Type B pancreatic cell (in vitro differentiated cells): Measurements from ENCODE around the gene PDCL3. TPM values are rescaled to one million over a fixed set of nuclear protein-coding genes. Genes with fewer than 3 reads are reported as not detected.
A peak's percentile ranks its signal among the peaks of the same experiment; 100 is the strongest.

Source experiments
- DNase-seq: peaks from one replicate; pipeline ENCODE4 v3.0.0; 2021; ENCODE audit warnings: mixed read lengths; ENCODE audit not compliant: unreplicated experiment; ENCODE audit errors: extremely low spot score
- H3K27ac Mint-ChIP-seq: 2 replicates; pipeline ENCODE4 v1.8.0; 2021; ENCODE audit warnings: mild to moderate bottlenecking, mixed read lengths
- H3K27me3 Mint-ChIP-seq: 2 replicates; pipeline ENCODE4 v1.8.0; 2021; ENCODE audit warnings: mixed read lengths
- H3K36me3 Mint-ChIP-seq: 2 replicates; pipeline ENCODE4 v1.8.0; 2021; ENCODE audit warnings: mixed read lengths
- H3K4me1 Mint-ChIP-seq: one replicate; pipeline ENCODE4 v1.8.0; 2021; ENCODE audit warnings: mixed read lengths; ENCODE audit not compliant: unreplicated experiment
- H3K4me3 Mint-ChIP-seq: 2 replicates; pipeline ENCODE4 v1.8.0; 2021; ENCODE audit warnings: mild to moderate bottlenecking, mixed read lengths
- H3K9me3 Mint-ChIP-seq: 2 replicates; pipeline ENCODE4 v1.8.0; 2021; ENCODE audit warnings: mixed read lengths
- CTCF ChIP-seq: fragments of 200-600 bp; sonication (generic); conservative IDR thresholded peaks from 2 replicates; pipeline ENCODE4 v1.5.0; 2021; ENCODE audit warnings: antibody characterized with exemption, mild to moderate bottlenecking
- total RNA-seq: library from RNA; stranded (reverse); gene quantifications from 2 replicates; pipeline ENCODE4 v1.2.1, GENCODE V29; 2021; ENCODE audit warnings: low replicate concordance

PDCL3 gene
- total RNA-seq, 1 donor from 2014 or later: 23.1 TPM

- H3K4me1 Mint-ChIP-seq: no peaks in the 10 kb centered on the region
- no peaks in the 10 kb centered on the region for H3K9me3 Mint-ChIP-seq
- TF ChIP-seq CTCF: no peak
- peaks cover 8% of the 10 kb centered on the region for H3K27me3 Mint-ChIP-seq
- DNase-seq: peak; percentile 13
- H3K27ac Mint-ChIP-seq: no peak overlapping the region
- no peak overlapping the region for H3K4me3 Mint-ChIP-seq
- no peaks in the 10 kb centered on the region for H3K36me3 Mint-ChIP-seq
Measured at GRCh38 chr2:100616841-100617390, 54.1 kb downstream of the PDCL3 start.

- Mint-ChIP-seq H3K4me3 (no peak overlapping the region), H3K4me1 (no peaks in the 10 kb centered on the region), H3K27me3 (peaks cover 11% of the 10 kb centered on the region), H3K9me3 (no peaks in the 10 kb centered on the region), H3K27ac (no peak overlapping the region), H3K36me3 (no peaks in the 10 kb centered on the region)
- no peak for TF ChIP-seq CTCF
- no peak for DNase-seq
Measured at GRCh38 chr2:100619951-100620350, 57.2 kb downstream of the PDCL3 start.

DNA sequence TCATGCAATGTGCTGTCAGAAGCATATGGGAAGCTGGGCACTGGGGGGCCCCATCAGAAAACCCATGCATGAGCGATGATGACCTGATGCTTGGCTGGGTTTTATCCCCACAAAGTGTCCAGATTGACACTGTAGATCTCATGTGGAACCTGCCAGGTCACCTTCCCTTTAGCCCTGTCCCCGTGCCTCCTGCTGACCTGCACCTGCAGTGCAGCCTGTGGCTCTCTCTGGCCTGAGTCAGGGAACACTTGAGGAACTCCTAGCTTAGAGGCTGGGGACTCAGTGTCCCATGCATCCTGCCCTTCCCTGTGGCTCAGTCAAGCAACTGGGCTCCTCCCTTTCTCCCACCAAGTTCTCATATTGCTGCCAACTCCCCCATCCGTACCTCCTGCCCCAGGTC, 57.7 kb downstream of the PDCL3 start:
- TF ChIP-seq CTCF: no peak
- Mint-ChIP-seq H3K27me3 (peaks cover 11% of the 10 kb centered on the region), H3K4me3 (no peak overlapping the region), H3K9me3 (no peaks in the 10 kb centered on the region), H3K4me1 (no peaks in the 10 kb centered on the region), H3K27ac (no peak overlapping the region), H3K36me3 (no peaks in the 10 kb centered on the region)
- peak; percentile 39 for DNase-seq

DNA sequence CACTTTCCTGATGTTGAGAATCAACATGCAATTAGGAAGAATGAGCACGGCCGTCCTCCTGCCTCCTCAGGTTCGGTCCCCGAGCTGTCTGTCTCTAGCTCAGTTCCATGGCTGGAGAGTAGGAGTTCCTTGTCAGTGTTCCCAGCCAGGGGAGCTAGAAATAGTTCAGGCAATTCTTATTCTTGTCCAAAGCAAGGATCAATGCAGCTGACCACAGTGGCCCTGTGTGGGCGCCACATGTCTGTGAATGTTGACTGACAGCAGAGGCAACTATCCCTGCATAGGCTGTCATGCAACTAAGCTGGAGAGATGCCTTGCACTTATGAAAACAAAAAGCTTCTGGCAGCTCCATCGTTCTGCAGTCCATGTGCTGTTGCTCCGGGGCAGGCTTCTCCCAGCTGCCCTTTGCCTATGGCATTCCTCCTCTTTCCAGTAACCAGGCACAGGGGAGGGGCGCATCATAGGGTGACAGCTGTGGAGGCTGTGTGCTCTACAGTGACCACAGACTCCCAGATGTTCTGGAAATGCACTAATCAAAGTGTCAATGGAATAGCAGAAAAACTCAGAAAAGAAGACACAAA, 58.7 kb downstream of the PDCL3 start:
- Mint-ChIP-seq H3K4me3 (no peak overlapping the region), H3K27me3 (peaks cover 16% of the 10 kb centered on the region), H3K9me3 (no peaks in the 10 kb centered on the region), H3K4me1 (no peaks in the 10 kb centered on the region), H3K36me3 (no peaks in the 10 kb centered on the region), H3K27ac (no peak overlapping the region)
- DNase-seq: no peak
- no peak for TF ChIP-seq CTCF

DNA sequence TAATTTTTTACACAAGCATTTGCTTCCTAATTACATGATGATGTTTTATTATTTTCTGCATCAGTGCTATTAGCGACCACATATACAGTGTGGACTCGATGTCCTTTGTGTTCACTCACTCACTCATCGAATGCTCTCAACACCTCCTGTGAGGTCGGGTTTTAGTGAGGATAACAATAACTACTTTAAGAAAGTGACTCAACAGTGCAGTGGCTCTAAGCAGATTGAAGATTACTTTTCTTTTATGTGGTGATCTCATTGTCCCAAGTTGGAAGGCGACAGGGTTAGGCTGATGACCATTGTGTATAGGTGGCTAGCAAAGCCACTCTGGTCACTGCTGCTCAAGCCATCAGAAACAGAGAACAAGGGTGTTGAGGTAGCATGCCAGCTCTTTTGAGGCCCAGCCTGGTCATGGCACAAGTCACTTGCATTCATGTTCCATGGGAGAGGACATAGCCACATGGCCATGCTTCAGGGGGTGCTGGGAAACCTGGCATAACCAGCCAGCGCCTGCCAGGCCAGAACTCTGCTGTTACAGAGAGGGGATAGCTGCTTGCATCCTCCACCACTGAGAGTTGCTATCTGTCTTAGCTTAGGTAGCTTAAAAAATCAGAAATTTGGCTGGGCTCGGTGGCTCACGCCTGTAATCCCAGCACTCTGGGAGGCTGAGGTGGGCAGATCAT, 60.4 kb downstream of the PDCL3 start:
- H3K27me3 Mint-ChIP-seq: peaks cover 21% of the 10 kb centered on the region
- no peaks in the 10 kb centered on the region for H3K4me1 Mint-ChIP-seq
- H3K27ac Mint-ChIP-seq: no peak overlapping the region
- no peak for DNase-seq
- H3K4me3 Mint-ChIP-seq: no peak overlapping the region
- H3K36me3 Mint-ChIP-seq: no peaks in the 10 kb centered on the region
- TF ChIP-seq CTCF: no peak
- H3K9me3 Mint-ChIP-seq: no peaks in the 10 kb centered on the region
